NCI-H82 treated with DMSO at 0.1 percent for 48 hours (cell line): ENCODE results near the gene CRIP3.

Source experiments
- DNase-seq: peaks from one replicate; lab custom pipeline; 2025; ENCODE audit not compliant: unreplicated experiment; lab: John Stamatoyannopoulos, UW

Gene CRIP3

GRCh38 chr6:43290905-43291355, 17.7 kb downstream of the CRIP3 start:
- no peak for DNase-seq

GRCh38 chr6:43290339-43290904, 18.2 kb downstream of the CRIP3 start:
- no peak for DNase-seq

- no peak for DNase-seq
These were observed 20.6 kb downstream of the CRIP3 start for GRCh38 chr6:43287717-43288679.

- no peak for DNase-seq
These were observed 21.5 kb downstream of the CRIP3 start for GRCh38 chr6:43286980-43287716.

- DNase-seq: no peak
These were observed 22.1 kb downstream of the CRIP3 start for GRCh38 chr6:43286456-43286979.

GRCh38 chr6:43285832-43286231, 22.8 kb downstream of the CRIP3 start:
- DNase-seq: no peak

- no peak for DNase-seq
These were observed 23.4 kb downstream of the CRIP3 start for GRCh38 chr6:43284991-43285781.

- no peak for DNase-seq
These were observed 24.7 kb downstream of the CRIP3 start for GRCh38 chr6:43283905-43284304.

GRCh38 chr6:43283514-43283901, 25.1 kb downstream of the CRIP3 start:
- no peak for DNase-seq

- no peak for DNase-seq
These were observed 25.8 kb downstream of the CRIP3 start for GRCh38 chr6:43282636-43283513.

GRCh38 chr6:43282060-43282459, 26.6 kb downstream of the CRIP3 start:
- DNase-seq: no peak

GRCh38 chr6:43280234-43280633, 28.4 kb downstream of the CRIP3 start:
- DNase-seq: no peak

GRCh38 chr6:43278524-43279078, 30.0 kb downstream of the CRIP3 start:
- no peak for DNase-seq

GRCh38 chr6:43277643-43278523, 30.7 kb downstream of the CRIP3 start:
- peak; percentile 34 for DNase-seq

- no peak for DNase-seq
These were observed 31.4 kb downstream of the CRIP3 start for GRCh38 chr6:43277306-43277642.

GRCh38 chr6:43276577-43277305, 31.9 kb downstream of the CRIP3 start:
- peak; percentile 72 for DNase-seq

GRCh38 chr6:43275801-43276576, 32.6 kb downstream of the CRIP3 start:
- no peak for DNase-seq
